Measurements from ENCODE around the gene RYR2. TPM values are rescaled to one million over a fixed set of nuclear protein-coding genes. Genes with fewer than 3 reads are reported as not detected.

Gene RYR2
- total RNA-seq, 1 donor from 2014 or later: 0.10 TPM

GRCh38 chr1:237861944-237862343 lies 820.0 kb downstream of the RYR2 start:
- no peak for DNase-seq (ENCODE audit: low read depth)

- no peak for DNase-seq (ENCODE audit: low read depth)
Measured at GRCh38 chr1:237863234-237863633, 821.2 kb downstream of the RYR2 start.

- peak; percentile 64 for DNase-seq (ENCODE audit: low read depth)
Measured at GRCh38 chr1:237864338-237865244, 822.6 kb downstream of the RYR2 start.

- no peak for DNase-seq (ENCODE audit: low read depth)
Measured at GRCh38 chr1:237867380-237867888, 825.5 kb downstream of the RYR2 start.

GRCh38 chr1:237868817-237869600 lies 827.0 kb downstream of the RYR2 start:
- DNase-seq (ENCODE audit: low read depth): no peak

- DNase-seq (ENCODE audit: low read depth): peak; percentile 96
Measured at GRCh38 chr1:237873487-237874211, 831.7 kb downstream of the RYR2 start.

GRCh38 chr1:237875291-237875690 lies 833.3 kb downstream of the RYR2 start:
- DNase-seq (ENCODE audit: low read depth): peak; percentile 52

GRCh38 chr1:237877631-237878030 lies 835.6 kb downstream of the RYR2 start:
- DNase-seq (ENCODE audit: low read depth): peak; percentile 49

- no peak for DNase-seq (ENCODE audit: low read depth)
Measured at GRCh38 chr1:237878406-237878805, 836.4 kb downstream of the RYR2 start.

GRCh38 chr1:237879195-237879594 lies 837.2 kb downstream of the RYR2 start:
- peak; percentile 95 for DNase-seq (ENCODE audit: low read depth)

Other genes with a start within 250 kb of the RYR2 start
- gene MTR, start 246.9 kb upstream of the RYR2 start, total RNA-seq: 30.7 and 43.8 TPM in 2 replicates
- not detected in 2 replicates for gene MT1HL1, start 37.7 kb upstream of the RYR2 start, total RNA-seq